HG03103 (cell line): ENCODE data around the gene SLC35B3.
A peak's percentile ranks its signal among the peaks of the same experiment; 100 is the strongest.
"Not testable (repeated sequence)": the region's sequence is repeated elsewhere in the genome, so short reads cannot be mapped to it uniquely, and the experiment has no call there.

Experiments used
- ATAC-seq: cut with Tn5 transposase; IDR thresholded peaks from one replicate; pipeline ENCODE4 v1.9.1; 2021; ENCODE audit warnings: low read depth; ENCODE audit not compliant: unreplicated experiment

The SLC35B3 gene

GRCh38 chr6:8435093-8435844 is at the start of gene SLC35B3:
TSS of gene SLC35B3 (minus strand) at chr6:8435545.
- ATAC-seq: peak; percentile 93

GRCh38 chr6:8483650-8484049 is 48.3 kb upstream of the SLC35B3 start:
- no peak for ATAC-seq

GRCh38 chr6:8481727-8482126 is 46.4 kb upstream of the SLC35B3 start:
- ATAC-seq: peak; percentile 89

GRCh38 chr6:8478418-8478817 is 43.1 kb upstream of the SLC35B3 start:
- no peak for ATAC-seq

- ATAC-seq: no peak
These were observed 41.3 kb upstream of the SLC35B3 start for GRCh38 chr6:8476656-8477055.

GRCh38 chr6:8468552-8469356 is 33.4 kb upstream of the SLC35B3 start:
- no peak for ATAC-seq

- no peak for ATAC-seq
These were observed 27.3 kb upstream of the SLC35B3 start for GRCh38 chr6:8462694-8463093.

GRCh38 chr6:8462169-8462568 is 26.8 kb upstream of the SLC35B3 start:
- no peak for ATAC-seq

GRCh38 chr6:8446391-8446790 is 11.0 kb upstream of the SLC35B3 start:
- no peak for ATAC-seq

- ATAC-seq: not testable (repeated sequence)
These were observed 10.6 kb upstream of the SLC35B3 start for GRCh38 chr6:8445930-8446329.

GRCh38 chr6:8442150-8442549 is 6.8 kb upstream of the SLC35B3 start:
- no peak for ATAC-seq

- ATAC-seq: no peak
These were observed 6.1 kb upstream of the SLC35B3 start for GRCh38 chr6:8441452-8441851.

GRCh38 chr6:8439601-8440268 is 4.4 kb upstream of the SLC35B3 start:
- no peak for ATAC-seq

- ATAC-seq: no peak
These were observed 2.5 kb upstream of the SLC35B3 start for GRCh38 chr6:8437813-8438212.

GRCh38 chr6:8436966-8437365 is 1.6 kb upstream of the SLC35B3 start:
- ATAC-seq: no peak

GRCh38 chr6:8435845-8436168 is 462 bp upstream of the SLC35B3 start:
- no peak for ATAC-seq

- peak; percentile 10 for ATAC-seq
These were observed 635 bp downstream of the SLC35B3 start for GRCh38 chr6:8434727-8435092.

GRCh38 chr6:8432614-8433013 is 2.7 kb downstream of the SLC35B3 start:
- no peak for ATAC-seq

GRCh38 chr6:8429821-8430220 is 5.5 kb downstream of the SLC35B3 start:
- no peak for ATAC-seq

GRCh38 chr6:8426544-8426943 is 8.8 kb downstream of the SLC35B3 start:
- not testable (repeated sequence) for ATAC-seq

- no peak for ATAC-seq
These were observed 15.2 kb downstream of the SLC35B3 start for GRCh38 chr6:8420031-8420588.
